SKM-1 treated with dmso at 0.1 percent for 144 hours (cell line): ENCODE results near the gene ZBTB6.
A peak's percentile ranks its signal among the peaks of the same experiment; 100 is the strongest.

Source experiments
- DNase-seq: peaks from one replicate; lab custom pipeline; 2025; ENCODE audit not compliant: unreplicated experiment; lab: John Stamatoyannopoulos, UW

Gene ZBTB6

DNA sequence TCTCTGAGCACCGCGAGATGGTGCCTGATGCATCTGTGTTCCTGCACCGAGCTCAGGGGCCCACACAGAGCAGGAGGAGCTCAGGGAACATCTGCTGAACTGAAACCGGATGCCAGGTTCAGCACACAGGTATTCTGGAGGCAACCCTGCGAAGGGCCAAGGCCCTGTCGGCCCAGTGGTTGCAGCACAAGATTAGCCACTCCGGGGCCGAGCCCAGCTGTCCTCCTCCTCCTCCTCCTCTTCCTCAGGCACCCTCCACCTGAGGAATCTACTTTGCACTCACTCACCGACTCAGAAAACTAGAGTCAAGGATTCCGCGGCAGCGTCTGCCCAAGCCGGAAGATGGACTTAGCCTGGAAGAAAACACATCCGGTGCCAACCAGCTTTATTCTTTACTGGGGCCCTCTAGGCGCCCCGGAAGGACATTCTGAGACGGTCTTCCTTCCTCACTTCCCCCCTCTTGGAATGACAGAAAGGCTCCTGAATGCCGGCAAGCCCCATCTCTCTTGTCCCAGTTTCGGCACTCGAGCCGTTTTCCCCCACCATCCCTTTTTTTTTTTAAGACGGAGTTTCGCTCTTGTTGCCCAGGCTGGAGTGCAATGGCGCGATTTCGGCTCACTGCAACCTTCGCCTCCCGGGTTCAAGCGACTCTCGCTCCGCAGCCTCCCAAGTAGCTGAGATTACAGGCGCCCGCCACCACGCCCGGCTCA, at the start of gene ZBTB6:
TSS of gene ZBTB6 (minus strand) at position 360 of the 710 bp plus-strand sequence. CDS start 1,251 bp downstream, outside the sequence.
- peak; percentile 70 for DNase-seq

DNA sequence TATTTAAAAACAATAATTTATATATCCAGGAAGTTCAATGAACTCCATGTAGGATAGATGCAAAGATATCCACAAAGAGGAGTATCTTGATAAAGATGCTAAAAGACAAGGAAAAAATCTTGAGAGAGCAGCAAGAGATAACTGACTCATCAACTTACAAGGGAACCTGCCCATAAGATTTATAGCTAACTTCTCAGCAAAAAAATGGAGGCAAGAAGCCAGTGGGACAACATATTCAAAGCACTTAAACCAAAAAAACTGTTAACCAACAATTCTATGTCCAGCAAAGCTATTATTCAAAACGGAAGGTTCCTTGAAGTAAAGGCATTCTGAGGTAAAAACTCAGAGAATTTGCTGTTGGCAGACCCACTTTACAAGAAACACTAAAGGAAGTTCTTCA, 48.0 kb upstream of the ZBTB6 start:
- no peak for DNase-seq

DNA sequence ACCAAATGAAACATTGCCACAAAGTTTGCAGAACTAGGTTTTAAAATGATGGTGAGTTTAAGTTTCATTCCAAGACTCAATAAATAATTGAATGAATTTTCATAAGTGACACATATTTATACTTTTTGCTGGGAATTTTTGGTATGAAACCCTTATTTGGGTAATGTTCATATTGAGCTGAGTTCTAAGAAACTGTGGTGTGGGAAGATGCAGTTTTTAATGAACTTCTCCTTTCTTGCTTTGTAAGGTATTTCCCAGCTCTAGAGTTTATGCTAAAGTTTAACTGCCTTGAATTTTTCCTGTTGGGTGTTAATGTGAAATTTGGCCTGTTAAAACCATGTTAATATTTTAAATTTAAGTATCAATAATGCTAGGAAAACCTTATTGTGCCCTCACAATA, 42.8 kb upstream of the ZBTB6 start:
- no peak for DNase-seq

DNA sequence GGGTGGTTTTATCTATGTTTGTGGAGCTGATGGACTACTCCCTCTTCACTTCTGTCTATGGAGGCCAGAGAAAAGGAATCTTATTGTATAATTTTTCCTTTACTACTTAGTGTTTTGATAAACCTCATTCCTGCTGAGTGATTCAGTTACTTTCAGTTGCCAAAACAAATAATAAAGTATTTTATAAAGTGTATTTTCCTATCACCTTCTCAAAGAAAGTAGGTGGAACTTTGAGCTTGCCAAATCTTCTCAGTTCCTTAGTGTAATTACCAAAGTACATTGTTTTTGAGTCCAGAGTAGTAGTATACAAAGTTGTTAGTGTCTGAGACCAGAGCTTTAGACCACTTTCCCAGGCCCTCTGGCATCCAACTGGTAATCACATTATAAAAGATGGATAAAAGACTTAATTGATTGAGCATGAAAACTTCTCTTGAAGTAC, 41.1 kb upstream of the ZBTB6 start:
- no peak for DNase-seq

DNA sequence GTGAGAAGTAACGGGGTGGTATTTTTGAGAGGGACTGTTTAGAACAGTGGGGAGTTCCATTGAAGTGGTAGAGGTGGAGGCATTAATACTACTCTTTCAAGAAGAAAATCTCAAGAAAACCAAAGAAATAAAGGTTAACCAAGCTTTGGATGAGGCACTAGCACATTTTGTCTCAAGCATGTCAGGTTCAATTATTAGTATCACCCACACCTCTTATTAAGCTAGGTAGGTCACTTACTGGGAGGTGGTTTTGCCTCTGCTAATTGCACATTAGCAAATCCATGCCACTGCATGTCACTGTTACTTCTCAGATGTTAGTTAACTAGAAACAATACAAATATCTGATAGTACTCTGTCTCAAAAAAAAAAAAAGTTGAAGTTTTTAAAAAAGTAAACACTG, 37.9 kb upstream of the ZBTB6 start:
- no peak for DNase-seq

GRCh38 chr9:122950263-122950662, 37.1 kb upstream of the ZBTB6 start:
- no peak for DNase-seq

DNA sequence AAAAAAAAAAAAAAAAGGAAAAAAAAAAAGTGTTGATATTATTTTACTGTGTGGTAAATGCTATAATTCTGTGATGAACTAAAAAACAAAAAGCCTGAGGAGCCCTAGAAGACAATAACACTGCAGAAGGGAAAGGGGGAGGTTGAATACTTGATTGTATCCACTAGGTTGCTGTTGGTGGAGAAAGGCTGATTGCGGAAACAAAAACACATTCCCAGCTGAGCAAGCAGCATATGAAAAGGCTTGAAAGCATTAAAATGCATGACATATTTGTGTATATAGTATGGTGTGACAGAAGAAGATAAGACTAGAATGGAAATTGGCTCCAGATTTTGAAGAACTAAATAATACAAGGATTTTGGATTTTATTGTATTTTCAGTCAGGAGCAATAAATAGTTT, 36.6 kb upstream of the ZBTB6 start:
- DNase-seq: no peak

GRCh38 chr9:122948313-122948712, 35.2 kb upstream of the ZBTB6 start:
- DNase-seq: no peak

GRCh38 chr9:122946461-122947005, 33.4 kb upstream of the ZBTB6 start:
- no peak for DNase-seq

GRCh38 chr9:122944960-122945888, 32.1 kb upstream of the ZBTB6 start:
- no peak for DNase-seq

DNA sequence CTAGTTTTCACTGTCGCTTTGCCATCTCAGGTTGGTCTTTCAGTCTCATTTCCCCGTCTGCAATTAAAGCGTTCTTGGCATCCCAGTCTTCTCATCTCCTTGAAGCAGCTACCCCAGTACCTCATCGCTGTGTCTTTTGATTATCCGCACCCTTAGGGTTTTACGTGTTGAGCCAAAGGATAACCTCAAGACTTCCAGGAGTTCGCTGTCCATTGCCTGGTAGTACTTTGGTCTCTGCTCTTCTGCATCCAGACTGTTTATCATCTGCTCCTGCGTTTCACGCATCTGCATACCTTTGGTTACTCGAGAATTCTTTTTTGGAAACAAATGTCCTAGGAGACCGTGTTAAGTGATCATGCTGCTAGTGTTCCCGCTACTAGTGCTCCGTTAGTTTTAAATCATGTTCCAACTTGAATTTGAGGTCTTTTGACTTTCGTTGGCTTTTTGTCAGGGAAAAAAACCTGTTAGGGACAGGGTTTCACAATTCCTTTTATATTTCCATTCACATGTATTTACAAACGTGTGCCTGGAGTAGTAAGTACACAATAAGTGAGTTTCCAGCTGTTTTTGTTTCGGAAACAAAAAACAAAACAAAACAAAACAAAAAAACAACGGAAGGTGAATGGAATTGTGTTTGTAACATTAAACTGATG, 28.6 kb upstream of the ZBTB6 start:
- DNase-seq: no peak

DNA sequence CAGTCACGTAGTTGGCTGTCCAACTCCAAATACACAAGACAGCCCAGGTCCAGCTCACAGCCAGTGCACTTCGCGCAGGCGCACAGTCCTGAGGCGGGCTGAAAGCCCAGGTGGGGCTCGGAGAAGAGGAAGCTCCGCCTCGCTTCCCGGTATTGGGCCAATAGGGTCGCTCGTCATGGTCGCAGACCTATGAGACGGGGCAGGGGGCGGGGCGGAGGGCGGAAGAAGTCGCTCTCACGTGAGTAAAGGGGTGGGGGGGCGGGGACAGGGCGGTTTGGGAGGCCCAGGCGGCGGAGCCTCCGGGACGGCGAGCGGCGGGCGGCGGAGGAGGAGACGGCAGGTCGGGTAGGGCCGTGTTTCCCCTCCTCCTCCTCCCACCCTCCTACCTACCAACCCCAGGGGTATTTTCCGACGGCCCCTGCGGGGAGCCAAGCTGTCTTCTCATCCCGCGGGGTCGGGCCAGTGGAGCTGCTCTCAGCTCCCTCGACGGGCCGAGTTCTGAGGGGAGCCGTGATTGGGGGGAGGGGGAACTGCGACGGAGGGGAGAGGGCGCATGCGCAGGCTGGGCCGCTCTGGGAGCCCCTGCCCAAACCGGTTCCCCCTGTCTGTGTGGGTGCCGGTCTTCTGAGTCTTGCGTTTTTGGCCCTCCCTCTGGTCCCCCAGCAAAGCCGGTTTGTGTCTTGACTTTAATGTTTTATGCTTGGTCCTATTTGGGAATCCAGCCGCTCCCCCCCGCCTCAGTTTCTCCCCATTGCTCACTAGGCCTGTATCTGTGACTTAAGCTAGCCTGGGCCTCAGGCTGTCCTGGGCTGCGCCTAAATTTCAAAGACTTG, 27.8 kb upstream of the ZBTB6 start, which contains the start of gene RABGAP1:
TSS of gene RABGAP1 (plus strand) at position 272 of the 833 bp plus-strand sequence. CDS start 16,040 bp downstream, outside the sequence.
- peak; percentile 93 for DNase-seq

GRCh38 chr9:122940454-122940748, 27.3 kb upstream of the ZBTB6 start:
- no peak for DNase-seq

DNA sequence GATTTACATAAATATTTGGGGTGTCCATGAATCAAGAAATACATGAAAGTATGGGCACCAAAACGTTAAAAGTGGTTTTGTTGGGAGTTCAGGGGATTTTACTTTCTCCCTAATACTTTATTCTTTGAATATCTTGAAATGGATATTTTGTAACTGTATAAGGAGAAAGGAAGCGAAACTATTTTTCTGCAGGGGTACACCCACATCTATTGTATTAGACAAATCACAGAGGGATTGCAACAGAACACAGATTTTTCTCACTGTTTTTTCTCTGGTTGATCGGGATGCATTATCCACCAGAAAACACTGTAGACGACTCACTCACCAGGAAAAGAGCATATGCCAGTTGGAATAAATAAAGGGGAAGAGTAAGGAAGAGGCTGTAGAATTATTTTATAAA, 26.5 kb upstream of the ZBTB6 start:
- no peak for DNase-seq

DNA sequence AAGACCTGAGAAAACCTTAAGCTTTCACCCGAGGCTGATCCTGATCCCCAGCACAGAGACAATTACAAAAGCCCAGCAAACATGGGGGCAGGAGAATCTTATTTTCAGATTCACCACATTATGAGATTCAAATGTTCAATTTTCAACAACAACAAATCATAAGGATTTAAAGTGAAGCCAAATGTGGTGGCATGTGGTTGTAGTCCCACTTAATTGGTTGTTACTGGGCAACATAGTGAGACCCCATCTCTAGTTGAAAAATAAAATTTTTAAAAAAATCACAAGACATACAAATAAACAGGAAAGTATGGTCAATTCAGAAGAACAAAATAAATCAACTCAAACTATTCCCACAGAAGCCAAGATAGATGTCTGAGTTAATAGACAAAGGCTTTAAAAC, 23.8 kb upstream of the ZBTB6 start:
- DNase-seq: no peak

DNA sequence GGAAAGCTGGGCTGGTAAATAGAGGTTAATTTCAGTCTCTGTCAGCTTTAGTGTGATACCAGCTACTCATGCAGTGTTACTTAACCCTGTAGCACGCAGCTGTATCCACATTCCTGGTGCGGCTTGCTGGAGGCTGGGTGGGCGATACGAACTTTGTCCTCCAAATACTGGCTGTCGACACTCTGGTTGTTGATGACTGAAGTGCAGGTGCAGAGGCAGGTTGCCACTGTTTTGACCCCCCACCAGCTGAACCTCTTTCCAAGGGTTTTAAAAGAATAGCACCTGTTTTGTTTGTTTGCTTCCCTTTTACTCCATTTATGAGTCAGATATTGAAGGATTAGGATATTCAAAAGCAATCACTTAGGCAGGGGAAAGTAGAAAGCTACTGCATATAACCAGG, 23.3 kb upstream of the ZBTB6 start:
- DNase-seq: no peak

- peak; percentile 88 for DNase-seq
Observed at GRCh38 chr9:122931226-122932121, 18.4 kb upstream of the ZBTB6 start, which contains the start of gene ZBTB26. Gene ZBTB26 (minus strand): TSS chr9:122931512. CDS start chr9:122919934, 11,578 bp downstream.

- no peak for DNase-seq
Observed at GRCh38 chr9:122930541-122931225, 17.6 kb upstream of the ZBTB6 start.
